ENCODE data around the gene TGFBR3. TPM values are rescaled to one million over a fixed set of nuclear protein-coding genes. Genes with fewer than 3 reads are reported as not detected.

TGFBR3 gene
- total RNA-seq, 4 donors from 2014 or later = 37.3 to 61.7 (median 48.4) TPM

- no peak for TF ChIP-seq POLR2A (IDR thresholded peaks at IDR 0.05)
- TF ChIP-seq, protein P1, sequence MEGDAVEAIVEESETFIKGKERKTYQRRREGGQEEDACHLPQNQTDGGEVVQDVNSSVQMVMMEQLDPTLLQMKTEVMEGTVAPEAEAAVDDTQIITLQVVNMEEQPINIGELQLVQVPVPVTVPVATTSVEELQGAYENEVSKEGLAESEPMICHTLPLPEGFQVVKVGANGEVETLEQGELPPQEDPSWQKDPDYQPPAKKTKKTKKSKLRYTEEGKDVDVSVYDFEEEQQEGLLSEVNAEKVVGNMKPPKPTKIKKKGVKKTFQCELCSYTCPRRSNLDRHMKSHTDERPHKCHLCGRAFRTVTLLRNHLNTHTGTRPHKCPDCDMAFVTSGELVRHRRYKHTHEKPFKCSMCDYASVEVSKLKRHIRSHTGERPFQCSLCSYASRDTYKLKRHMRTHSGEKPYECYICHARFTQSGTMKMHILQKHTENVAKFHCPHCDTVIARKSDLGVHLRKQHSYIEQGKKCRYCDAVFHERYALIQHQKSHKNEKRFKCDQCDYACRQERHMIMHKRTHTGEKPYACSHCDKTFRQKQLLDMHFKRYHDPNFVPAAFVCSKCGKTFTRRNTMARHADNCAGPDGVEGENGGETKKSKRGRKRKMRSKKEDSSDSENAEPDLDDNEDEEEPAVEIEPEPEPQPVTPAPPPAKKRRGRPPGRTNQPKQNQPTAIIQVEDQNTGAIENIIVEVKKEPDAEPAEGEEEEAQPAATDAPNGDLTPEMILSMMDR (IDR thresholded peaks at IDR 0.05 in 4 of 5, conservative IDR thresholded peaks at IDR 0.05 in 1 of 5) = no peak
- intact Hi-C loops (cut with DNase I; ENCODE audit: low total_unique reads) (loop anchor here (5.0 kb wide), 1 partner anchor 196 kb away; no protein-coding TSS in a partner anchor), in situ Hi-C loops (cut with MboI; ENCODE audit: low sequenced_read_pairs in 4 of 4) (no loop called here)
- no peak for DNase-seq
- H3K27ac ChIP-seq = peak overlapping the region in 2 of 4 donors; percentile 32 to 38
- peaks cover 27 to 31% of the 10 kb centered on the region in 2 donors for H3K4me1 ChIP-seq
- H3K4me3 ChIP-seq = no peak overlapping the region
- H3K27me3 ChIP-seq = no peaks in the 10 kb centered on the region
- H3K36me3 ChIP-seq = no peaks in the 10 kb centered on the region
- ATAC-seq = no peak
- H3K9me3 ChIP-seq = no peaks in the 10 kb centered on the region
These were observed 189.6 kb downstream of the TGFBR3 start for GRCh38 chr1:91696321-91696720.

GRCh38 chr1:91693557-91693956 is 192.4 kb downstream of the TGFBR3 start:
- Histone ChIP-seq H3K36me3 (no peaks in the 10 kb centered on the region), H3K4me3 (no peak overlapping the region), H3K9me3 (no peaks in the 10 kb centered on the region), H3K4me1 (peaks cover 26 to 39% of the 10 kb centered on the region in 2 donors), H3K27me3 (no peaks in the 10 kb centered on the region), H3K27ac (peak overlapping the region; percentile 58 to 77 (median 60))
- TF ChIP-seq, protein P1 (IDR thresholded peaks at IDR 0.05 in 4 of 5, conservative IDR thresholded peaks at IDR 0.05 in 1 of 5) = no peak
- no peak for TF ChIP-seq POLR2A (IDR thresholded peaks at IDR 0.05)
- peak; percentile 87 to 95 for ATAC-seq
- peak; percentile 60 for DNase-seq
- intact Hi-C loops (cut with DNase I; ENCODE audit: low total_unique reads) (no loop called here), in situ Hi-C loops (cut with MboI; ENCODE audit: low sequenced_read_pairs in 4 of 4) (no loop called here)

DNA sequence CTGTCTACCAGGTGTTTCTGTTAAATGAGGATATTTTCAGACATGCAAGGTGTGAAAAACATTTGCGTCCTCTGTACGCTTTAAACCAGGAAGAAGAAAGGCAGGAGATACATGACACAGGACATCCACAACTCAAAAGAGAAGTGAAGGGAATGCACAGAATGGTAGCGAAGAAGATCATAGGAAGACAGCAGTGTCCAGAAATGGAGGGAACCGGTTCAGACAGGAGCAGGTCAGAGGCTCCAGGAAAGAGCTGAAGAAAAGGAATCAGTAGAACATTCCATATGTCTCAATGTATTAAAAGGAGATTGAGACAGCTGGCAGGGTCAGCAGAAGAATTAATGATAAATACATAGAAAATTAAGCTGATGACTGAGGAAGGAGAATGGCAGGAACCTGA is 194.4 kb downstream of the TGFBR3 start:
- Histone ChIP-seq H3K4me1 (peaks cover 34 to 47% of the 10 kb centered on the region in 2 donors), H3K27ac (no peak overlapping the region), H3K9me3 (no peaks in the 10 kb centered on the region), H3K27me3 (no peaks in the 10 kb centered on the region), H3K36me3 (no peaks in the 10 kb centered on the region), H3K4me3 (no peak overlapping the region)
- ATAC-seq = no peak
- DNase-seq = no peak
- intact Hi-C loops (cut with DNase I; ENCODE audit: low total_unique reads) (no loop called here), in situ Hi-C loops (cut with MboI; ENCODE audit: low sequenced_read_pairs in 4 of 4) (no loop called here)
- TF ChIP-seq POLR2A (IDR thresholded peaks at IDR 0.05) = no peak
- TF ChIP-seq, protein P1 (IDR thresholded peaks at IDR 0.05 in 4 of 5, conservative IDR thresholded peaks at IDR 0.05 in 1 of 5) = no peak

DNA sequence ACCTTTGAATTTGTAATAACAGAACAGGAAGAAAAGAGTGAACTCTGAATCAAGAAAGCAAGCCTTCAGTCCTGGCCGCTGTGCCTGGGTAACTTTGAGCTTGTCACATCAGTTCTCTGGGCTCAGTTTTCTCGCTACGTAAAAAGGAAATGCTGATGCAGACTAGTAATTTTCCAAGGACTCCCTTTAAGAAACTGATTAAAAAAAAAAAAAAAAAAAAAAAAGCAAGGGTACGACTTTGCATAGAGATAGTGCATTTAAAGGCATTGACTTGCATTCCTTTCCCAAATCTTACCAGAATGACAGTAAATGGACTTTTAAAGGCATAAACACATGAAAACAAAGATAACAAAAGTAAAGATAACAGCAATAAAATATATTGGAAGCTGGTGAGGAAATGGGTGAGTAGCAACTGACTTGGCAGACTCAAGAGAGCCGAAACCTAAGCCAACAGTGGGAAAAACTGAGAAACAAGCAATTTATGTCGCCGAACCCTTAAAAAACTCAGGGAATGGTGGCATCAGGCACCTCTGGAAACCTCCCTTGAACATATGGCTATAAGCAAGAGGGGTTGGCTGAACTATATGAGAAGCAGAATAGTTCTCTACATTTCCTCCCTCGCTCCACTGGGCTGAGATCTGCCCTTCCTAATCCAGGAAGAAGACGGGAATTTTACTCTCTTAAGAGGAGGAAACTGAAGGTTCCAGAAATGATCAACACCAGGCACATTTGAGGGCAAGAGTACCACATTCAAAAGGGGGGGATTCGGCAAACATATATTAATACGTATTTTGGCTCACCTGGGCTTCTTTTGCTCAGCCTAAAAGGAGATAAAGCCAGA is 196.1 kb downstream of the TGFBR3 start:
- Histone ChIP-seq H3K27ac (peak overlapping the region; percentile 12 to 74 (median 20)), H3K9me3 (no peaks in the 10 kb centered on the region), H3K36me3 (no peaks in the 10 kb centered on the region), H3K27me3 (no peaks in the 10 kb centered on the region), H3K4me3 (no peak overlapping the region), H3K4me1 (peaks cover 38 to 62% of the 10 kb centered on the region in 2 donors)
- ATAC-seq (no peak), DNase-seq (no peak)
- intact Hi-C loops (cut with DNase I; ENCODE audit: low total_unique reads) (no loop called here), in situ Hi-C loops (cut with MboI; ENCODE audit: low sequenced_read_pairs in 4 of 4) (no loop called here)
- TF ChIP-seq POLR2A (IDR thresholded peaks at IDR 0.05) = no peak
- TF ChIP-seq, protein P1 (IDR thresholded peaks at IDR 0.05 in 4 of 5, conservative IDR thresholded peaks at IDR 0.05 in 1 of 5) = no peak

Measured in gastrocnemius medialis (tissue), 4 donors.